GM18505 (cell line): Measurements from ENCODE around the gene HOTAIR.

ENCODE experiments used
- ATAC-seq: cut with Tn5 transposase; IDR thresholded peaks from one replicate; pipeline ENCODE4 v1.9.1; 2021; ENCODE audit not compliant: unreplicated experiment
- POLR2A ChIP-seq: IDR thresholded peaks from 4 replicates; pipeline ENCODE4 v1.6.1; 2011; ENCODE audit warnings: borderline replicate concordance; ENCODE audit not compliant: insufficient read depth, insufficient read length; ENCODE audit errors: extremely low read depth

Gene HOTAIR

DNA sequence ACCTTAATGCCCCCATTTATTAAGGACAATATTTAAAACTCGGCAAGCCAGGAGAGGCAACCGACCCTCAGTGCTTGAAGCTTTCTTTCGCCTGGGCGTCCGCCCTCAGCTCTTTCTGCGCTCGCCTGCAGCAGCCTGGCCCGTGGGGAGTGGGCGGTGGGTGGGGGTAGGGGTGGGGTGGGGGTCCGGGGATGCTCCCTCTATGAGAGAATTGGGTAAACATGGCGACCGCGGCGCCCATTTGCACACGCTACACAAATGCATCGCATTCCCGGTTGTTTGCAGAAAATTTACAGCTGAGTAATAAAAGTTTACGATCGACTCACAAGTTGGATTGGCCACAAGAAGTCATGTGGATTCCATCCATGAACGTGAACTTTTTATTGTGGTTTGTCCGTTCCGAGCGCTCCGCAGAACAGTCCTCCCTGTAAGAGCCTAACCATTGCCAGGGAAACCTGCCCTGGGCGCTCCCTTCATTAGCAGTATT, 41.8 kb upstream of the HOTAIR start:
- TF ChIP-seq POLR2A = no peak
- no peak for ATAC-seq

DNA sequence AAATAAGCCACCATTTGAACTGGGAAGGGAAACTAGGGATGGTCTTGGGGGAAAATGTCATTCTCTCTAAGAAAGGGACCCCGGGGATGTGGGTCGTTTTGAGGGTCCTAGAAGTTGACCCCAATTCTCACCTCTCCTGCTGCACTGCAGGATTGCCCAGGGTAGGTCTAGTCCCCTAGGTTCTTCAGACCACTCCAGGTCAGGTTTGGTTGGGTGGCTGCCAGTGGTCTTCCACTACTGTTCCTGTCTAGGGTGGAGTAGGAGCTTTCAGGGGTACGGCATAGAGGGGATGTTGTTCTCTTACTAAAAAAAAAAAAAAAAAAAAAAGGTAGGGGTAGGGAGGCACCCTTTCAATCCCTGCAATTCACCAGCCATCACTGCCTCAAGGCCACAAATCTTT, 41.3 kb upstream of the HOTAIR start:
- no peak for ATAC-seq
- no peak for TF ChIP-seq POLR2A

DNA sequence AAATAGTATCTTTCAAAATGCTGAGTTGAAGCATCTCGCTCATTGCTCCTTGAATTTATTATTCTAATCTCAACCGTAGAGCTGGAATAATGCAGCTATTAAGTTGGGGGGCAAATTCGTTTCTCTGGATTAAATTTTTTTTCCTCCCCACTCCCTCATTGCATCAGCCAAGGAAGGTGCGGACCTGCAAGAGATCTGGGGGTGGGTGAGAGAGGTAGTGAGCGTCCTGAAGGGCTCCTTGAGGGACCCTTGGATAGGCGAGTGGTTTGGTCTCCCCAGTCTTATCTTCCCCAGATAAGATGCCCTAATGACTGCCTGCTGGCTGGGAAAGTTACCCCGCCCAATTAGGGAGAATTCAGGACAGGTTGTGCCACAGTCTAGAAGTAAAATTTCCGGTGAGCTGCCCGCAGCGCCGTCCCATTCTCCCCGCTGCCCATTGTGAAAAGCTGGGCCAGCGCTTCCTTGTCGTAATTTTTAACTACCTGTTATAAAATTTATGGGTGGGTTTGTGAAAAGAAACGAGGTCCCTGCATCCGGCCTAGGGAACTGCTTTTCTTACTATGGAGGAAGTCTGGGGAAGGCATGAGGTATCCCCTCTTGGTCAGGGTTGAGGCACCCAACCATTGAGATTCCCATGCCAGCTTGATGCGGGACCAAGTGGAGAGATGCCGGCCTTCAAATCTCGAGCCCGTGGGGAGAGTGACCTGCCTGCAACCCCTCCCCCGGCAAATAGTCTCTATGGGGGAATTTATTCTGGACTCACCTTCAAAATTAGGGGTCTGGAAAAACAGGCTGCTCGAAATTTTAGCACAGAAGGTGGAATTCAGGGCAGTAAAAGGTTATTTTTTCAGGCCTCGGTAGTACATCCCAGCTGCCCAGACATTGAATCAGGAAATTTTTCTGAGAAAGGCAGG, 40.5 kb upstream of the HOTAIR start:
- ATAC-seq = no peak
- no peak for TF ChIP-seq POLR2A

DNA sequence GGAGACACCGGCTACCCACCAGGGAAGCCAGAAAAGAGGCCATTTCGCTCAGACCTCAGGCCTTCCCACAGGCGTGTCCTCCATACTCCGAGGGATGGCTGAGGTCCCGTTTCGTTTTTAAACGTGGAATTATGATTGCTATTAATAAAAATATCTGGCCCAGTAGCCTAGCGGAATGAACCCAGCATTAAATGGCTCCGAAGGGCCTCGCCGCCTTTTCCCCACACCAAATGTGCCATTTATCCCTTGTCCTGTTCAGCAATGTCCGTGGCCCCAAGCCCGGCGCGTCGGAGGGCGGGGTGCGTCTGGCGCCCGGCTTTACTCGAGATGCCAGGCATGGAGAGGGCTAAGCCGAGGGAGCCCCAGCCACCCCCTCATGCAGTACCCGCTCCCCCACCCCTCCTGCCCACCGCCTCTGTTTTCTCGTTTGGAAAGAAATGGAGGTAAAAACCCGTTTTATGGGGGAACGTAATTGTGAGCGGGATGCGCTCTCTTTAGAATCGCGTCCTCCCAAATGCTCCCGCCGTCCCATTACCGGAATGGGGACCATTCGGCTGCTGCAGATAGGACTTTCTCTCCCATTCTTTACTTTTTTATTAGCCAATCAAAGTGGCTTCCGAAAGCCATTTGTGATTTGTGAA, 39.7 kb upstream of the HOTAIR start:
- ATAC-seq = no peak
- no peak for TF ChIP-seq POLR2A

GRCh38 chr12:54012631-54013409, 38.1 kb upstream of the HOTAIR start:
- no peak for ATAC-seq
- no peak for TF ChIP-seq POLR2A

GRCh38 chr12:54011665-54012532, 37.1 kb upstream of the HOTAIR start:
- no peak for ATAC-seq
- TF ChIP-seq POLR2A = no peak

GRCh38 chr12:54010972-54011664, 36.4 kb upstream of the HOTAIR start:
- ATAC-seq = no peak
- TF ChIP-seq POLR2A = no peak

GRCh38 chr12:54010053-54010971, 35.6 kb upstream of the HOTAIR start:
- TF ChIP-seq POLR2A = no peak
- no peak for ATAC-seq

GRCh38 chr12:54009171-54010052, 34.7 kb upstream of the HOTAIR start:
- TF ChIP-seq POLR2A = no peak
- no peak for ATAC-seq

- no peak for ATAC-seq
- TF ChIP-seq POLR2A = no peak
These were observed 33.5 kb upstream of the HOTAIR start for GRCh38 chr12:54008260-54008552.
